AG09319 (cell line): ENCODE measurements around the gene CDC42BPB.
"Not testable (repeated sequence)": the region's sequence is repeated elsewhere in the genome, so short reads cannot be mapped to it uniquely, and the experiment has no call there.

Source experiments
- DNase-seq: peaks from one replicate; pipeline ENCODE4 v3.0.0-alpha.2; 2010; ENCODE audit warnings: low read depth; ENCODE audit errors: extremely low read depth
- CTCF ChIP-seq: IDR thresholded peaks from 2 replicates; pipeline ENCODE4 v1.5.1; 2011; ENCODE audit warnings: low read depth, mild to moderate bottlenecking, inconsistent platforms, low read length, moderate library complexity

The CDC42BPB gene

GRCh38 chr14:103029936-103030335 lies 27.4 kb downstream of the CDC42BPB start:
- no peak for DNase-seq
- no peak for TF ChIP-seq CTCF

- DNase-seq: no peak
- TF ChIP-seq CTCF: no peak
Measured at GRCh38 chr14:103028772-103029171, 28.6 kb downstream of the CDC42BPB start.

- no peak for TF ChIP-seq CTCF
- no peak for DNase-seq
Measured at GRCh38 chr14:103028161-103028767, 29.1 kb downstream of the CDC42BPB start.

GRCh38 chr14:103027451-103027850 lies 29.9 kb downstream of the CDC42BPB start:
- no peak for DNase-seq
- no peak for TF ChIP-seq CTCF

- no peak for TF ChIP-seq CTCF
- no peak for DNase-seq
Measured at GRCh38 chr14:103026988-103027387, 30.4 kb downstream of the CDC42BPB start.

GRCh38 chr14:103026196-103026595 lies 31.2 kb downstream of the CDC42BPB start:
- not testable (repeated sequence) for DNase-seq

- no peak for DNase-seq
- no peak for TF ChIP-seq CTCF
Measured at GRCh38 chr14:103023881-103024473, 33.4 kb downstream of the CDC42BPB start.

- TF ChIP-seq CTCF: no peak; the same call in 1 of the 2 replicates
- DNase-seq: no peak
Measured at GRCh38 chr14:103022685-103023044, 34.7 kb downstream of the CDC42BPB start.
